Mammary epithelial cell (primary cell): ENCODE results near the gene PTPRC.

Experiments used
- CTCF ChIP-seq, 2 donors: IDR thresholded peaks in 1 of 2; conservative IDR thresholded peaks in 1 of 2; 2 replicates each; pipeline ENCODE4 v1.5.1; 2011 to 2012; ENCODE audit warnings: inconsistent platforms in 2 of 2, low read length in 2 of 2, mild to moderate bottlenecking in 2 of 2, control low read depth in 1 of 2, low read depth in 1 of 2; ENCODE audit not compliant: insufficient read depth in 1 of 2; ENCODE audit errors: extremely low read depth in 1 of 2
- EZH2 ChIP-seq: IDR thresholded peaks from 2 replicates; pipeline ENCODE4 v1.6.1; 2012; ENCODE audit warnings: low read length, inconsistent platforms, borderline replicate concordance

GRCh38 chr1:198687429-198687828 is 48.6 kb downstream of the PTPRC start:
- TF ChIP-seq CTCF (conservative IDR thresholded peaks at IDR 0.05 in 1 of 2, IDR thresholded peaks at IDR 0.05 in 1 of 2; ENCODE audit: extremely low read depth in 1 of 2, insufficient read depth in 1 of 2, low read depth in 1 of 2, low read length in 2 of 2) (no peak), EZH2 (no peak)
